Measurements from ENCODE around the gene SLF2.

Gene SLF2

GRCh38 chr10:101003639-101004206 lies 91.0 kb downstream of the SLF2 start:
- Histone ChIP-seq H3K27ac (ENCODE audit: low read length) (no peak overlapping the region), H3K9ac (ENCODE audit: low read length) (no peak overlapping the region), H3K4me2 (ENCODE audit: low read depth, low read length) (no peak overlapping the region), H3K4me1 (ENCODE audit: low read length) (peaks cover 3% of the 10 kb centered on the region; the same call in 1 of the 2 replicates), H3K79me2 (ENCODE audit: low read length) (no peaks in the 10 kb centered on the region), H3K27me3 (replicated peaks; ENCODE audit: insufficient read depth, low read length) (no peaks in the 10 kb centered on the region), H2AFZ (ENCODE audit: low read length) (no peak overlapping the region), H3F3A (ENCODE audit: insufficient read depth, low read length) (peaks cover 3% of the 10 kb centered on the region), H4K20me1 (ENCODE audit: insufficient read depth, low read length) (no peaks in the 10 kb centered on the region), H3K36me3 (replicated peaks; ENCODE audit: insufficient read depth, low read length) (no peaks in the 10 kb centered on the region), H3K4me3 (ENCODE audit: low read length) (no peak overlapping the region), H3K9me2 (replicated peaks; ENCODE audit: insufficient read depth, low read length) (no peaks in the 10 kb centered on the region), H3K9me3 (replicated peaks; ENCODE audit: insufficient read depth, low read length) (no peaks in the 10 kb centered on the region)
- DNase-seq = no peak
- no peak for TF ChIP-seq EZH2phosphoT487 (IDR thresholded peaks at IDR 0.05; ENCODE audit: low read length)
- no peak for TF ChIP-seq EZH2 (optimal IDR thresholded peaks at IDR 0.05; ENCODE audit: low read depth, low read length)
- TF ChIP-seq CTCF (IDR thresholded peaks at IDR 0.05; ENCODE audit: low read length) = no peak

- DNase-seq = no peak
- H4K20me1 ChIP-seq (ENCODE audit: insufficient read depth, low read length) = no peaks in the 10 kb centered on the region
- no peak overlapping the region for H3K4me3 ChIP-seq (ENCODE audit: low read length)
- H3K27me3 ChIP-seq (replicated peaks; ENCODE audit: insufficient read depth, low read length) = no peaks in the 10 kb centered on the region
- no peaks in the 10 kb centered on the region for H3F3A ChIP-seq (ENCODE audit: insufficient read depth, low read length)
- H3K4me2 ChIP-seq (ENCODE audit: low read depth, low read length) = no peak overlapping the region
- H3K79me2 ChIP-seq (ENCODE audit: low read length) = no peaks in the 10 kb centered on the region
- no peak overlapping the region for H3K9ac ChIP-seq (ENCODE audit: low read length)
- H2AFZ ChIP-seq (ENCODE audit: low read length) = no peak overlapping the region
- no peak overlapping the region for H3K27ac ChIP-seq (ENCODE audit: low read length)
- no peaks in the 10 kb centered on the region for H3K9me3 ChIP-seq (replicated peaks; ENCODE audit: insufficient read depth, low read length)
- no peaks in the 10 kb centered on the region for H3K4me1 ChIP-seq (ENCODE audit: low read length)
- H3K36me3 ChIP-seq (replicated peaks; ENCODE audit: insufficient read depth, low read length) = no peaks in the 10 kb centered on the region
- no peak for TF ChIP-seq EZH2 (optimal IDR thresholded peaks at IDR 0.05; ENCODE audit: low read depth, low read length)
- TF ChIP-seq CTCF (IDR thresholded peaks at IDR 0.05; ENCODE audit: low read length) = no peak
- no peak for TF ChIP-seq EZH2phosphoT487 (IDR thresholded peaks at IDR 0.05; ENCODE audit: low read length)
- no peaks in the 10 kb centered on the region for H3K9me2 ChIP-seq (replicated peaks; ENCODE audit: insufficient read depth, low read length)
Measured at GRCh38 chr10:101005361-101005760, 92.6 kb downstream of the SLF2 start.

- no peaks in the 10 kb centered on the region for H3K4me1 ChIP-seq (ENCODE audit: low read length)
- H3K4me3 ChIP-seq (ENCODE audit: low read length) = no peak overlapping the region
- no peaks in the 10 kb centered on the region for H3K27me3 ChIP-seq (replicated peaks; ENCODE audit: insufficient read depth, low read length)
- no peak for TF ChIP-seq EZH2 (optimal IDR thresholded peaks at IDR 0.05; ENCODE audit: low read depth, low read length)
- TF ChIP-seq CTCF (IDR thresholded peaks at IDR 0.05; ENCODE audit: low read length) = no peak
- no peak for TF ChIP-seq EZH2phosphoT487 (IDR thresholded peaks at IDR 0.05; ENCODE audit: low read length)
- H3K4me2 ChIP-seq (ENCODE audit: low read depth, low read length) = no peak overlapping the region
- H3K9me2 ChIP-seq (replicated peaks; ENCODE audit: insufficient read depth, low read length) = no peaks in the 10 kb centered on the region
- no peaks in the 10 kb centered on the region for H3K79me2 ChIP-seq (ENCODE audit: low read length)
- H3F3A ChIP-seq (ENCODE audit: insufficient read depth, low read length) = no peaks in the 10 kb centered on the region
- H3K27ac ChIP-seq (ENCODE audit: low read length) = no peak overlapping the region
- H2AFZ ChIP-seq (ENCODE audit: low read length) = no peak overlapping the region
- no peaks in the 10 kb centered on the region for H3K36me3 ChIP-seq (replicated peaks; ENCODE audit: insufficient read depth, low read length)
- no peak overlapping the region for H3K9ac ChIP-seq (ENCODE audit: low read length)
- DNase-seq = no peak
- no peaks in the 10 kb centered on the region for H3K9me3 ChIP-seq (replicated peaks; ENCODE audit: insufficient read depth, low read length)
- no peaks in the 10 kb centered on the region for H4K20me1 ChIP-seq (ENCODE audit: insufficient read depth, low read length)
Measured at GRCh38 chr10:101005869-101006567, 93.3 kb downstream of the SLF2 start.
